LNCAP (cell line): ENCODE measurements around the gene RABGAP1L.

ENCODE experiments used
- CTCF ChIP-seq: fragments of 450-650 bp; IDR thresholded peaks from 2 replicates; pipeline ENCODE4 v1.5.1; 2017; ENCODE audit warnings: mild to moderate bottlenecking

The RABGAP1L gene

GRCh38 chr1:174825806-174826205, 666.5 kb downstream of the RABGAP1L start:
- TF ChIP-seq CTCF = no peak

- no peak for TF ChIP-seq CTCF
Measured at GRCh38 chr1:174828264-174828663, 668.9 kb downstream of the RABGAP1L start.

- no peak for TF ChIP-seq CTCF
Measured at GRCh38 chr1:174829990-174830389, 670.7 kb downstream of the RABGAP1L start.

GRCh38 chr1:174836543-174836942, 677.2 kb downstream of the RABGAP1L start:
- TF ChIP-seq CTCF = no peak

- TF ChIP-seq CTCF = no peak
Measured at GRCh38 chr1:174837386-174837785, 678.1 kb downstream of the RABGAP1L start.

- no peak for TF ChIP-seq CTCF
Measured at GRCh38 chr1:174839211-174839610, 679.9 kb downstream of the RABGAP1L start.

- TF ChIP-seq CTCF = no peak
Measured at GRCh38 chr1:174841747-174842146, 682.4 kb downstream of the RABGAP1L start.

- no peak for TF ChIP-seq CTCF
Measured at GRCh38 chr1:174850726-174851125, 691.4 kb downstream of the RABGAP1L start.
